GM18517 (cell line): ENCODE data around the gene CDON.
"Not testable (repeated sequence)": the region's sequence is repeated elsewhere in the genome, so short reads cannot be mapped to it uniquely, and the experiment has no call there.

Experiments
- ATAC-seq: cut with Tn5 transposase; IDR thresholded peaks from one replicate; pipeline ENCODE4 v1.9.1; 2021; ENCODE audit warnings: mild to moderate bottlenecking, moderate library complexity; ENCODE audit not compliant: unreplicated experiment

CDON gene

DNA sequence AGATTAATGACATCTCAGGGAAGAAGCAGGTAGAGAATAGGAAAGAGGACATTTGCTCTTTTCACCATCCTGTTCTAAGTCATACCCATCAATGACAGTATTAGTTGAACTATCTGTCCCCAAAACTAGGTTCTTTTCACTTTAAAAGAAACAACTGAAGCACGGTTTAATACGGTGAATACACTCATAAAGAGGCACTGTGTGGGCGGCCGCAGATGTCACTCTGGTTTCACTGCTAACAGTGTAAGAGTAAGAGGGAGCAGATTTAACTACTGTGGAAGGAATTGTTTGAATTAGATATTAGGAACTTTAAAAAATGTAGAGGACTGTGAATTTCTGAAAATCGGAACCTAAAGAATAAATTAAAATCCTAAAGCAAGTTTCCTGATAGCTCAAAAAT is 67.4 kb downstream of the CDON start:
- ATAC-seq, result no peak

DNA sequence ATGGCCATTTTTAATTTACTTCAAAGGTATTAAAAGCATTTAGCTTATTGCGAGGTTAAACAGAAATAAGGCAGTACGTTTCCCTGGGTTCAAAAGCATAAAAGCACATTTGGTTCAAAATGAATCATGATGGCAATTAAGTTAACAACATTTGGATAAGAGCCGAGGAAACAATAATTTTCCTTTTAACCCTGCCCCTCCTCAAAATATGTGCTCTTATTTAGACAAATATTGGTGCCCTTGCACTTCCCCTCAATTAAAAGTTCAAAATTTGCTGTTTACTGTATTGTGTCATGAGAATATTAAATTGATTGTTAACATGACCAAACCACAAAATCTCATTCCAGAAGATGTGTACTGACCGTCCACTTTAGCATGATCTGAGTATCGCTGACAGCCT is 68.2 kb downstream of the CDON start:
- ATAC-seq, result no peak

DNA sequence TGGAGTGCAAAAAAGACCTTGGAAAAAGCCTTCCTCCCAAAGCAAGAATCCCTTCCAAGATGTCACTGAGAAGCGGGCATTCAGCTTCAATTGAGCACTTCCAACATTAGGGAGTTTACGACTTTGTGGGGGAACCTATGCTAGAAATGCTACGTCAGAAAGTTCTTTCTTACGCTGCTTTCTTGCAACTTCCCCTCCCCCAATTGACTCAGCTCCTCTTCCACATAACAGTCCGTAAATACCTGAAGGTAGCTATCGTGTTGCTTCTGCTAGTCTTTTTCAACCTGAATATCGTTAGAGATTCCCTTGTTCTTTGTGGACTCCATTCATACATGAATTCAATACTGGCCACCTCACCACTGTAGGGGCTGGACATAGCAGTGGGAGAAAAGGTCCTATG is 69.8 kb downstream of the CDON start:
- no peak for ATAC-seq

DNA sequence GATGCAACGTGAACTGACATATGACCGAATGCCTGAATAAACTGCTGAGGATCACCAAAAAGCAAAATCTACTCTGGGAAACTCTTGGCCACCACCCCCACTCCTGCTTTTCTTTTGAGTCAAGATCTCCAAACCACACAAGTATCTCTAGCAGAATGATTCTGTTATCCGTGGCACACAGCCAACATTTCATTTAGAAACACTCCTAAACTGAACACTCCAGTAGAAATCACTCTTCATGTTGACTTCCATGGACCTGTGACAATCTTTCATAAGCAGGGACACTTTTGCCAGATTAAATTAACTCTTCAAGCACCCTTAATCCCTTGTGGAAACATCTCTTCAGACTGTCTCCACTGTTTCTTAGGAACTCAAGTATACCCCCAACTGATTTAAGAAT is 72.4 kb downstream of the CDON start:
- ATAC-seq, result no peak

DNA sequence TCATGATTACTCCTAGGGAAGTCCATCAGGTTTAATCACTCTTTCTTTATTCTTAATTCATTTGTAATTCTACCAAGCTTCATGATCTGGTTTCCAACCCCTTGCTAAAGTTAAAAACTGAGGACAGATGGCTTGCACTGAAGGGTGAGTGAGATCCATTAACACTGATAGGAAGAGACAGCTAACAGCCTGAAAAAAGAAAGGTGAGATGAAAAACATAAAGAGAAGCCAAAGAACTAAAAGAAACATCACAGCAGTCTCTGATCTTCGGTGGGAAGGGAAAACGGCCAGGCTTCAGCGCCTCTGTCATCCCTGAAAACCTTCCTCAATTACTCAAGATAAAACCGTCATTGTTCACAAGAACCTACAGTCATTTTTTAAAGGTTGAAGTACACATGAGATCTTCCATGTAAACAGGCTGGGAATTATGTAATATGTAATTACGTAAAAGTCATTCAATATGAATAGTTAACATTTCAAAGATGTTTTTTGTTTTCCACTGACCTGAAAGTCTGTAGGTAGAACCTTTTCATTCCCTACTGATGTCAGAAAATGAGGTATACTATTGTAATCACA is 75.5 kb downstream of the CDON start:
- no peak for ATAC-seq

DNA sequence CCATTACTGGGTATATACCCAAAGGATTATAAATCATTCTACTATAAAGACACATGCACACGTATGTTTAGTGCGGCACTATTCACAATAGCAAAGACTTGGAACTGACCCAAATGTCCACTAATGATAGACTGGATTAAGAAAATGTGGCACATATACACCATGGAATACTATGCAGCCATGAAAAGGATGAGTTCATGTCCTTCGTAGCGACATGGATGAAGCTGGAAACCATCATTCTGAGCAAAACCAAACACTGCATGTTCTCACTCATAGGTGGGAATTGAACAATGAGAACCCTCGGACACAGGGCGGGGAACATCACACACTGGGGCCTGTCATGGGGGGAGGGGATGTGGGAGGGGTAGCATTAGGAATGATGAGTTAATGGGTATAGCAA is 76.7 kb downstream of the CDON start:
- not testable (repeated sequence) for ATAC-seq

DNA sequence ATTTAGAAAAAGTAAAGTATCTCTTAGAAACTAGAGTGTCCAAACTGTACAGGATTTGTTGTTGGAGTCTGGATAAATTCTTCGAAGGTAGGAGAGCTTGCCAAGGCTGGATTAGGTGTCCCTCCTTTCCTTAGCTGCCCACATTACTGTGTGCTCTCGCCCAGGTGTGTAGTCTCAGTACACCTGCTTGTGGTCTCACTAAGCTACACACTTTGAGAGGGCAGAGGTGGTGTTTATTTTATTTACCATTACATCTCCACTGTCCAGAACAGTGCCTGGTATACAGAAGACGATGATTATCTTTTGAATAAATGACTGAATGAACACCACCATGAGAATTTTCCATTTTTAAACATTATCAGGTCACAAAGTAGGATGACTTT is 80.3 kb downstream of the CDON start:
- no peak for ATAC-seq

DNA sequence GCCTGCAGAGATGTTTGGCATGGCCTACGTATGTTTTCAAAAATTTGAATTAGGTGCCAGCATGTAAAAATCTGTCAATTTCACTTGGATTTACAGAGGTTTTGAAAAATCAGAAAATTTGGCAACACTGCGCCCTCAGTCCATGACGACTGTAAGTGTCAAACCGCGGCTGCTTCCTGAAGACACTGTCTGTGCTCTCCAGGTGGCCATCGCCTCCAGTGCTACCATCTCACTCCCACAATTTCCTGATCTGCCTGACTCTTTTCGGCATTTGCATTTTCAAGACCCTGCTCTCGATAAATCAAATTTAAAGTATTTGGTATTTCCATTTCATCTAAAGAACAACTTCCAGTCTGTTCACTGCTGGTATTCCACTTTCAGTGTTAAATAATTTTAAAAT is 82.2 kb downstream of the CDON start:
- no peak for ATAC-seq

DNA sequence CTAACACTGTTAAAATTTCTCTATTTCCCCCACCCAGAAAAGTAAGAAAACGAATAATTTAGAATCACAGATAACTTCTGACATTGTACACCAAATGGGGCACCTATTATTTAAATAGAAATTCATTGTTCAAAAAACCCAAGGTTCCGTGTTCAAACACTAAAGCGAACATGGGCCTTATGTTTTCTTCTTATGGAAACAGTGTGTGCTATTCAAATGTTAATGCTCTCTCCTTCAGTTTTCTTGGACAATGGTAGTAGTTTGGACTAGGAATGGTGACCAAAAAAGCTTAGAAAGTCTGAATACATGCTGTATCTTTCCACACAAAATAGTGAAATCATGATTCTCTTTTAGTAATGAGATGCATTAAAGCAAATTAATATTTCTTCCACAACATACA is 83.2 kb downstream of the CDON start:
- ATAC-seq, result no peak

DNA sequence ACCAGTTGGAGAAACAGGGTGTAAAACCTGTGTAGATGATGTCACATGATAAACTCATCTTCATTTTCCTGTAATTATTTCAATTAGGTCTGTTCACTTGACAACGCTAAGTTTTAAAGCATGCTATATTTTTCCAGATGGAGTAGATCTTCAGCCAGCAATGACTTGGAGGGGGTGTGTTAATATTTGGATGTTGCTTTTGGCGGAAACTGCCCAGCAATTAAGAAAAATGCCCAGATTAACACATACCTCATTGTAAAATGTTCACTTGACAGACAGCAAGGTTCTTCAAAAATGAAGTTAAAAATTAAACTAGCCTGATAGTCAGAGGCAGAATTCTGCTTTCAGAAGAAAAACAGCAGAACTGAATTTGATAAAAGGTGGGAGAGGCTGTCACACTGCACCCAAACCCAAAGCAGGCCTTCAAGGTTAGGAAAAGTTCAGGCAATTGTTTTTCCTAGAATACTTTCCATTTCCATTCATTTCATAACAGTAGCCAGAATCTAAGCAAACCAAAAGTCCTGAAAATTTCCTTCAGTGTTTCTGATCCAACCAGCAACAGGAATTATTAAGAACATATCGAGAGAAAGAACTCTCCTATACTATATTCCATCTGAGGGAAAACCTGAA is 83.8 kb downstream of the CDON start:
- no peak for ATAC-seq

DNA sequence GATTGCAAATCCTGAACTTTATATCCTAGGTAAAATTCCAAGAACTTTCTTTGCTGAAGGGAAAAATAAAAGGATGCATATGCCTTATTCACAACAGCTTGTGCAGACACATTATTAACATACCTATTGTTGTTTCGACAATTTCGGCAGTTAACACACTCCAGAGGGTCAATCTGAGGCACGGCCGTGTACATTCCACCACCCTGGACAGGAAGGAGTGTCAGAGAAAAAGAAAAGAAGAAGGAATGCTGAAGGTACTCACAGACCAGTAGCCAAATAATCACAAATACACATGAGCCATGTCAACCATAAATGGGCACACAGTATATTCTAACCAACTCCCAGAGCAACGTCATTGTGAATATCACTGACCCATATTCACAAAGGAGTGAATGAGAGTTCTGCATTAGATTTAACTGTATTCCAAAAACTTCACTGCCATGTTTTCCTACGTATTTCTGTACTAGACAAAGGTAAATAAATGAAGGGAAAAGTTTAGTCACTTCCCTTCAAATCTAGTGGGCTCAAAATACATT is 84.4 kb downstream of the CDON start:
- ATAC-seq, result no peak

DNA sequence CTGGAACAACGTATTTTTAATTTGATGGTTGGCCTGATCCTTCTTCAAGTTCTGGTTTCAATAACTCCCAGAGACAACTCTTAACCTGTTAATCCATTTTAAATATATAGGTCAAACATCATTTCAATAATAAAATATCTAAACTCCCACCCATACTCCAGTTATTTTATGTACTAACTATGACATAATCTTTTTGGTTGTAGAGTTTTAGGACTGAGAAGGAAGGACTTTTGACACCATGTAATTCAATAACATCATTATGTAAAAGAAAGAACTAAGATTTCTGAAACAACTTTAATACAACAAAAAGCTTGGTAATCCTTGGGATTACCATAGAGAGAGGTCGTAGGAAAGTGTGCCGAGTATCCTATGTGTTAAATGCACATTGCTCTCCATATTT is 85.3 kb downstream of the CDON start:
- no peak for ATAC-seq

DNA sequence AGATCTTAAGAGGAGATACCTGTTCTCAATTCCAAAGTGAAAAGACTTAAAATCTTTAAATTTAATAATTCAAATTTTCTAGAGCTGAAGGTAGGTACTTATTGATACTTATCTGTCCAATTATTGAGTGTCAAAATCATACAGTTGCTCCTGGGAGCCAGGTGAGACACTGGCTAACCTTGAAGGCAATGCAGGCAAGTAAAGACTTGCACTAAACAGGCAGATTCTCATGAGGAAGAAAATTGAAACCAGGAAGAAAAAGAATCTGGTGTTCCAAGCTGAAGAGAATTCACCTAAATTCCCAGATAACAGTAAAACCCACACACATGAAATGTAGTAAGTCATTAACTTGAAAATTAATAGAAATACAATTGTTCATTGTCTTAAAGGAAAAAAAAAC is 86.5 kb downstream of the CDON start:
- no peak for ATAC-seq

DNA sequence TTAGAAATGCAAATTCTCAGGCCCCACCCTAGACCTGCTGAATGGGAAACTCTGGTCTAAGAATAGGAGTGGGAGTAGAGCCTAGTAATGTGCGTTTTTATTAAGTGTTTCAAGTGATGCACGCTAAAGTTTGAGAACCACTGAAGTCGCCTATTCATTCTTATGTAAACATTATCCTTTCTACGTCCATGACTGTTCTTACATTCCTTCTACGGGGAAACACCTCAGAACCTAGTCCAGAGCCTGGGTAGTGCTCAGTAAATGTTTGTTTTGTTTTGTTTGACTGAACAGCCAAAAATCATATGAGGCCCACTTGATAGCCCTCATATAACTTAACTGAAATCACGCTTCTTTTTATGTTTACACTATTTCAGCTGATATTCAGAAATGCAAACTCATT is 87.0 kb downstream of the CDON start:
- ATAC-seq, result no peak

DNA sequence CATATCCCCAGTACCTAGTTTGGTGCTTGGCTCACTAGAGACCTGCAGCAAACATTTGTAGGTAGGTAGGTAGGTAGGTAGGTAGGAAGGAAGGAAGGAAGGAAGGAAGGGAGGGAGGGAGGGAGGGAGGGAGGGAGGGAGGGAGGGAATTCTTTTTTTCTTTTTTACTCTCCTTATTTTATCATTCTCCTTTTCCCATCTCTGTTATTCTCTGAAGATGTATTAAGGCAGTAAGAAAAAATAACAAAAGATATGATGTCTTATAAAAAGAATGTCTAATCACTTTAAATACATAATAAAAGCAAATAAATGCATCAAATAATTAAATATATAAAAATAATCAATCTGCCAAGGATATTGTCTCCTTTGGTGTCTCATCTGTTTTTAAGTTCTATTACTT is 88.4 kb downstream of the CDON start:
- no peak for ATAC-seq

DNA sequence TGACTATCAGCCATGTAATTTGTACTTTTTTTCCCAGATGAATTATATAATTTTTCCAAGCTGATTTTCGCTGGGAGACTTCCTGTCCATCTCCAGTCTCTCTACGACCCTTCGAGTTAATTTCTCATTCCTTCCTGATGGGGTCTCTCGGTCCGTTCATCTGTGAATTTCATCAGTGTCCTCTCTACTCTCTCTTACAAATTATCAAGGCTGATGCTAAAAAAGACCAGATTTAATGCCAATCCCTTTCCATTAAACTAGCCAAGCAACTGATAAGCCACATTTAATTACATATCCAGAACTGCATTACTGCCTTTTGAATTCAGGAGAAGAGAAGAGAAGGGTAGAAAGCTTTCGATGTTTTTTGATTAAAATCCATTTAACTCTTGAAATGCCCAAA is 91.0 kb downstream of the CDON start:
- ATAC-seq, result no peak

DNA sequence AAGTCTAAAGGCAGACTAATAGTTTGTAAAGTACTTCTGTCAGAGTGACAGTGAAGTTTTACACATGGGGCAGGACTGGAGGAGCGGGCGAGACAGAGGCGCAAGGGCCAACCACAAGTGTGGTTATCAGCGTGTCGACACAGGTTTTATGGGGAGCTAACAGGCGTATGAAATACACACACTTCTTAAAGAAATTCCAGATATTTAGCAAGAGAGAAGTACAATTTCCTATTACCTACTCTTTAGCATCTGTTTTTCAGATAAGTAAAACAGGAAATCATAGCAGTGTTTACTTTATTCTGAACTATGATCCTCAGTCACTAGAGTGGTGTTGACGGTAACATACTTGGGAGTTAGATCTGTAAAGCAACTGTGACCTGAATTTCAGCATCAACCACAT is 94.3 kb downstream of the CDON start:
- ATAC-seq, result no peak

DNA sequence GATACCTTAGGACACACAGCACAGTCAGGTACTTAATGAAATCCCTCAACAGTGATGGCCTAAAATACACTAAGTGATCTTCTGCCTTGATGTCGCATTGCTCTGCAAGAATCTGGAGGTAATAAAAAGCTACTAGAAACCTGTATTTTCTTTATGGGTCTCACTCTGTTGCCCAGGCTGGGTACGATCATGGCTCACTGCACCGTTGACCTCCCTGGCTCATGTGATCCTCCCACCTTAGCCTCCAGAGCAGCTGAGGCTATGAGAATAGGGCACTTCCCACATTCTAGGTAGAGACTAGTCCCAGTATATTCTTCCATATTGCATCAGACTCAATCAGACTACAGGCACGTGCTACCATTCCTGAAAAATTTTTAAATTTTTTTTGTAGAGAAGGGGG is 95.2 kb downstream of the CDON start:
- no peak for ATAC-seq

DNA sequence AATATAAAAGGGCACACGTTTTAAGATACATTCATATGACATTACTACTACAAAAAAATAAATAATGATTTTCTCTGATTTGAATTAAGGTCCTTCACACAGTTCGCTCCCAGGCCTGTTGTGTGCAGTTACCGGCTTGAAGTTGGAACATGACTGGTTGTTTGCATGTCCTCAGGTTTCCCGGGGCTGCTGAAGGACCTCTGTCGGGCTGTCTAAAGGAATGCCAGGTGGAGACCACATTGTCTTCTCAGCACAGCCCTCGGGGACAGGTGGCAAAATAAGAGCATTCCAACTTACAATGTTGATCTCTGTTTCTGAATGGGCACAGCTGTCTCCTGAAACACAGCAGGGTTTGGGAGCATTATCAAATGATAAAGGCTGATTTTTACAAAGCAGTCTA is 101.9 kb downstream of the CDON start:
- no peak for ATAC-seq

DNA sequence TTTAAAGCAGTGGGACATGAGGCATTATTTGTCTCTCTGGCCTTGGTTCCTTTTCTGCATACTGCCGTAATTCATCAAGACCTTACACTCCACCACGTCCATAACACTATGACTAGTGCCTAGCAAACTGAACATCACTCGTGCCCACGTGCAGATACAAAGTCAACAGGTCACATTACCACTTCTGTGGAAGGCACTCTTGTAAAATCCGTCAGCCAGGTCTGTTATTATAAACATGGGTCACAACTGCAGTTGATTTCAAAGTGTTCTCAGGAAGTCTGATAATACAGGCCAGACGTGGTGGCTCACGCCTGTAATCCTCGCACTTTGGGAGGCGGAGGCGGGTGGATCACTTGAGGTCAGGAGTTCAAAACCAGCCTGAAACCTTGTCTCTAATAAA is 102.7 kb downstream of the CDON start:
- no peak for ATAC-seq

DNA sequence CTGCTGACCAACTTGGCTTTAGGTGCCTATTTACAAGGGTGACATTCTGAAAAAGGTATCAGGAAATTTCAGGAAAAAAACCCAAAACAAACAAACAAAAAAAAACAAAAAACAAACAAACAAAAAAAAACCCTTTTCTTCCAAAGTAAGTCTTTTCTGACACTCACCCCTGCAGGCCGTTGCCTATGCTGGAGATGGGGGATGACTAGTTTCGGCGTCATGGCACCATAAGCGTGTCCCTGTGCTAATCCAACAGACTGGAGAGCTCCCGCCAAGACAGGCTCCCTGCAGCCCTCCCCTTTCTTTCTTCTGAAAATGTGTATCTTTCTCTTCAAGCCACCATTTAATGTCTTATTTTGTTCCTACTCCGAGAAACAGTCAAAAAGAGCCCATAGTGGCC is 103.2 kb downstream of the CDON start:
- ATAC-seq, result no peak

DNA sequence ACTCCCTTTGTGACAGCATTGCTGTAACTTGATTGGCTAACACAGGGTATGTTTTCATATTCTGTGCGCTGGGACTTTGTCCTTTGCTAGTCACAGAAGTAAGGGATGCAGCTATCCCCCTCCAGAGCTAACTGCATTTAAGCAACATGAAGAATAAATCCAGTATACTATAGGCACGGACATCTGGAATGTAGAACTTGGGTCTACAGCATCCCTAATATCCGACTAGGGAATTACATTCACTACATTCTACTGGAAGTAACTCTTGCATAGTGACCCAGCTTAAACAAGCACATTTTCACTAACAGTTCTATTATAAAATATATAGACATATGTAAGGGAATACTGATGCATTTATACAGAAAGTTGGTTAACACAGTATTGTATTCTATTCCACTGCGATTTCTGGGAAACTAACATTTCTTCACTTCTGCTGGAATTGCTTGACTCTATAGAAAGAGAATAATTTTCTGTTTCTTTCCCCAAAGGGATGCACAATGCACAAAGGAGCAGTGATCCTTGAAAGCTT is 103.7 kb downstream of the CDON start:
- no peak for ATAC-seq
